HepG2 (cell line): Measurements from ENCODE around the gene CITED2. TPM values are rescaled to one million over a fixed set of nuclear protein-coding genes. Genes with fewer than 3 reads are reported as not detected.

Source experiments
- AGO1 ChIP-seq: fragments of 200-400 bp; formaldehyde crosslinking; IDR thresholded peaks from 2 replicates; pipeline ENCODE4 v1.6.1; 2017; ENCODE audit warnings: mild to moderate bottlenecking, low read depth, low read length, moderate library complexity; ENCODE audit not compliant: poor library complexity, severe bottlenecking
- HOXA3 ChIP-seq: sonication (generic); formaldehyde crosslinking; IDR thresholded peaks from 2 replicates; pipeline ENCODE4 v1.5.0; 2020; ENCODE audit warnings: missing genetic modification reagents
- ISL2 ChIP-seq: sonication (generic); formaldehyde crosslinking; IDR thresholded peaks from 2 replicates; pipeline ENCODE4 v1.5.0; 2020; ENCODE audit warnings: missing genetic modification reagents
- MTF2 ChIP-seq: sonication (generic); formaldehyde crosslinking; IDR thresholded peaks from 2 replicates; pipeline ENCODE4 v1.5.0; 2020; ENCODE audit warnings: missing genetic modification reagents, borderline replicate concordance
- NFAT5 ChIP-seq: sonication (generic); formaldehyde crosslinking; IDR thresholded peaks from 2 replicates; pipeline ENCODE4 v1.4.0; 2020; ENCODE audit warnings: missing genetic modification reagents
- ZFP1 ChIP-seq: IDR thresholded peaks from 2 replicates; pipeline ENCODE4 v1.6.1; 2016
- ZNF407 ChIP-seq: sonication (generic); formaldehyde crosslinking; IDR thresholded peaks from one replicate; pipeline ENCODE4 v1.5.1; 2020; ENCODE audit warnings: mild to moderate bottlenecking, missing genetic modification reagents; ENCODE audit errors: not compliant biosample characterization
- ZNF800 ChIP-seq: sonication (generic); formaldehyde crosslinking; IDR thresholded peaks from 2 replicates; pipeline ENCODE4 v1.4.0; 2020; ENCODE audit warnings: missing genetic modification reagents
- polyA plus RNA-seq, 8 experiments: library from polyadenylated mRNA; depleted of rRNA in 3 of 8; stranded (reverse) in 7 of 8; unstranded in 1 of 8; fragments of >200 nt; fragmentation: Illumina TruSeq in 4 of 8; extraction: Trizol in 4 of 8; gene quantifications; 2 replicates each; pipeline versions ENCODE4 v1.2.1 to v1.2.3, GENCODE V29; 2011 to 2016; ENCODE audit warnings: low read depth in 4 of 8, missing spikeins in 1 of 8, mixed read lengths in 1 of 8; ENCODE audit not compliant: insufficient read depth in 1 of 8
- total RNA-seq, 5 experiments: library from RNA; depleted of rRNA; stranded (reverse); fragments of >200 nt; fragmentation: Illumina TruSeq; extraction: Trizol; gene quantifications; 2 replicates each; pipeline ENCODE4 v1.2.3, GENCODE V29; 2016; ENCODE audit warnings: low read depth in 1 of 5
- TF ChIP-seq, protein P1 (sequence below): sonication (generic); formaldehyde crosslinking; IDR thresholded peaks from 2 replicates; pipeline ENCODE4 v1.4.0; 2020; ENCODE audit warnings: missing genetic modification reagents, borderline replicate concordance

CITED2 gene
- total and polyA plus RNA-seq, 2 of the 13 experiments (the other 11 are each of a cell fraction or from before 2014, with no cell fraction given) = 17.6 to 57.2 TPM

GRCh38 chr6:139373154-139373927 is 1.1 kb downstream of the CITED2 start (continued):
- TF ChIP-seq ZNF407 (CRISPR knock-in tag) (peak; percentile 9), HOXA3 (CRISPR knock-in tag) (peak; percentile 58; the same call in 1 of the 2 replicates), ISL2 (CRISPR knock-in tag) (peak; percentile 11; the same call in 1 of the 2 replicates), NFAT5 (0 out of 2 replicates have a peak, but pooled peaks have one; percentile 12), AGO1 (peak; percentile 99), MTF2 (CRISPR knock-in tag) (peak; percentile 12; the same call in 1 of the 2 replicates), ZNF800 (peak; percentile 75; the same call in 1 of the 2 replicates), ZFP1 (CRISPR knock-in tag) (no peak)
- TF ChIP-seq, protein P1, sequence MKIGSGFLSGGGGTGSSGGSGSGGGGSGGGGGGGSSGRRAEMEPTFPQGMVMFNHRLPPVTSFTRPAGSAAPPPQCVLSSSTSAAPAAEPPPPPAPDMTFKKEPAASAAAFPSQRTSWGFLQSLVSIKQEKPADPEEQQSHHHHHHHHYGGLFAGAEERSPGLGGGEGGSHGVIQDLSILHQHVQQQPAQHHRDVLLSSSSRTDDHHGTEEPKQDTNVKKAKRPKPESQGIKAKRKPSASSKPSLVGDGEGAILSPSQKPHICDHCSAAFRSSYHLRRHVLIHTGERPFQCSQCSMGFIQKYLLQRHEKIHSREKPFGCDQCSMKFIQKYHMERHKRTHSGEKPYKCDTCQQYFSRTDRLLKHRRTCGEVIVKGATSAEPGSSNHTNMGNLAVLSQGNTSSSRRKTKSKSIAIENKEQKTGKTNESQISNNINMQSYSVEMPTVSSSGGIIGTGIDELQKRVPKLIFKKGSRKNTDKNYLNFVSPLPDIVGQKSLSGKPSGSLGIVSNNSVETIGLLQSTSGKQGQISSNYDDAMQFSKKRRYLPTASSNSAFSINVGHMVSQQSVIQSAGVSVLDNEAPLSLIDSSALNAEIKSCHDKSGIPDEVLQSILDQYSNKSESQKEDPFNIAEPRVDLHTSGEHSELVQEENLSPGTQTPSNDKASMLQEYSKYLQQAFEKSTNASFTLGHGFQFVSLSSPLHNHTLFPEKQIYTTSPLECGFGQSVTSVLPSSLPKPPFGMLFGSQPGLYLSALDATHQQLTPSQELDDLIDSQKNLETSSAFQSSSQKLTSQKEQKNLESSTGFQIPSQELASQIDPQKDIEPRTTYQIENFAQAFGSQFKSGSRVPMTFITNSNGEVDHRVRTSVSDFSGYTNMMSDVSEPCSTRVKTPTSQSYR (CRISPR knock-in tag) = no peak
